Measurements from ENCODE around the gene FPR1.

DNA sequence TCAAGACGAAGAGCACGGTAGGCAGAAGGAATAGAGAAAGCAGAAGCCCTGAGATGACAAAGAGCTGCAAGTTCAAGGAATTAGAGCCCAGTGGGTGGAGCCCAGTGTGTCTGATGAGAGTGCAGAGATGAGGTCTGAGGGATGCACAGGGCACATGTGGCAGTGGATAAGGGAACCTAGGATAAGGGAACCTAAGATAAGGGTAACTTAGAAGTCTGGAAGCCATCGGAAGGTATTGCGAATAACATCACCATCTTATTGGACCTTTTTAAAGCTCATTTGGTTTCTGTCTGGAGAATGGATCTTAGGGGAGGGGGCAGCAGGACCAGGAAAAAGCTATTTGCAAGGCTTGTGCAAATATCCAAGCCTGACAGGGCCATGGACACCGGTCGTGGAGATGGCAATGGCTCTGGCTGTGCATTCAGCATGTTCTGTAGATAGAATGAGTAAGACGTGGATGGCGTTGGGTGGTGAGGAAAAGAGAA is 44.6 kb upstream of the FPR1 start:
- TF ChIP-seq GATA2 (IDR thresholded peaks at IDR 0.05; ENCODE audit: low read depth, low read length) (no peak), GATA3 (IDR thresholded peaks at IDR 0.05; ENCODE audit: low read depth, low read length) (no peak)

All from SH-SY5Y (cell line).